T-cell (primary cell): ENCODE measurements around the gene C1orf141. TPM values are rescaled to one million over a fixed set of nuclear protein-coding genes. Genes with fewer than 3 reads are reported as not detected.
"Not testable (repeated sequence)": the region's sequence is repeated elsewhere in the genome, so short reads cannot be mapped to it uniquely, and the experiment has no call there.

Source experiments
- ATAC-seq, 4 experiments: fragments of 200-7000 bp in 3 of 4; fragments of 150-1000 bp in 1 of 4; cut with Tn5 transposase; replicated peaks in 1 of 4; 1 replicate in 3 of 4; 2 replicates in 1 of 4; pipeline ENCODE4 v1.10.0; 2021; ENCODE audit warnings: moderate library complexity in 3 of 4, mild to moderate bottlenecking in 2 of 4, moderate number of reproducible peaks in 1 of 4
- CTCF ChIA-PET, 2 donors: fragments of 300-600 bp; sonication (Branson Sonifier 250); formaldehyde crosslinking; loops; one replicate each; lab custom pipeline; 2022; ENCODE audit warnings: antibody characterized with exemption in 2 of 2; lab: Charles Lee
- POLR2A ChIA-PET, 2 donors: fragments of 300-600 bp; sonication (Branson Sonifier 250); formaldehyde crosslinking; loops; one replicate each; lab custom pipeline; 2022; ENCODE audit warnings: antibody characterized with exemption in 2 of 2; lab: Charles Lee
- DNase-seq, 35 experiments: peaks; one replicate each; pipeline versions ENCODE4 v3.0.0 to v3.0.0-alpha.2; 2013 to 2023
- H3K27ac ChIP-seq: one replicate; pipeline ENCODE4 v1.5.1; 2013; ENCODE audit warnings: low read length
- H3K27me3 ChIP-seq, 2 experiments: replicated peaks in 1 of 2; 1 replicate in 1 of 2; 2 replicates in 1 of 2; pipeline versions ENCODE4 v1.6.1 to v1.7.0; 2013; ENCODE audit warnings: low read length in 1 of 2, mixed read lengths in 1 of 2; ENCODE audit not compliant: control insufficient read depth in 2 of 2, insufficient read depth in 2 of 2; ENCODE audit errors: extremely low read depth in 1 of 2
- H3K36me3 ChIP-seq, 2 donors: 1 replicate in 1 of 2; 2 replicates in 1 of 2; pipeline versions ENCODE4 v1.6.1 to v1.7.0; 2013; ENCODE audit warnings: low read length in 1 of 2; ENCODE audit not compliant: control insufficient read depth in 2 of 2, insufficient read depth in 1 of 2; ENCODE audit errors: extremely low read depth in 1 of 2
- H3K4me1 ChIP-seq, 2 experiments: 1 replicate in 1 of 2; 2 replicates in 1 of 2; pipeline versions ENCODE4 v1.6.1 to v1.7.0; 2013; ENCODE audit warnings: low read length in 2 of 2, mixed read lengths in 1 of 2; ENCODE audit not compliant: insufficient read depth in 2 of 2, control insufficient read depth in 1 of 2; ENCODE audit errors: extremely low read depth in 1 of 2
- H3K4me3 ChIP-seq, 2 donors: 1 replicate in 1 of 2; 2 replicates in 1 of 2; pipeline versions ENCODE4 v1.5.1 to v1.7.0; 2013; ENCODE audit warnings: mild to moderate bottlenecking in 2 of 2, low read length in 1 of 2, moderate library complexity in 1 of 2; ENCODE audit not compliant: control insufficient read depth in 1 of 2; ENCODE audit errors: extremely low read depth in 1 of 2
- H3K9me3 ChIP-seq: 2 replicates; pipeline ENCODE4 v1.7.0; 2013
- H3K27ac Mint-ChIP-seq, 2 donors: one replicate each; pipeline ENCODE4 v1.8.0; 2020 to 2021; ENCODE audit warnings: mild to moderate bottlenecking in 2 of 2, mixed read lengths in 2 of 2
- H3K27me3 Mint-ChIP-seq, 2 donors: one replicate each; pipeline ENCODE4 v1.8.0; 2021 to 2022; ENCODE audit warnings: mixed read lengths in 2 of 2
- H3K36me3 Mint-ChIP-seq: one replicate; pipeline ENCODE4 v1.8.0; 2021; ENCODE audit warnings: mixed read lengths
- H3K4me1 Mint-ChIP-seq, 3 donors: one replicate each; pipeline ENCODE4 v1.8.0; 2020 to 2022; ENCODE audit warnings: mixed read lengths in 3 of 3, mild to moderate bottlenecking in 1 of 3
- H3K4me3 Mint-ChIP-seq, 3 donors: one replicate each; pipeline ENCODE4 v1.8.0; 2020 to 2022; ENCODE audit warnings: mild to moderate bottlenecking in 3 of 3, mixed read lengths in 3 of 3, moderate library complexity in 3 of 3
- H3K9me3 Mint-ChIP-seq, 3 donors: one replicate each; pipeline ENCODE4 v1.8.0; 2020 to 2022; ENCODE audit warnings: mixed read lengths in 3 of 3
- WGBS: methylation state at CpG from one replicate; pipeline ENCODE4 v1.1.5; 2013; ENCODE audit warnings: missing lambda C conversion rate; ENCODE audit not compliant: insufficient coverage; 5-methylcytosine and 5-hydroxymethylcytosine counted together
- total RNA-seq, 35 experiments: library from RNA in 6 of 35; stranded (reverse) in 6 of 35; fragments of 120-200 nt in 1 of 35; gene quantifications; one replicate each; pipeline versions ENCODE4 v1.2.1 to v1.2.4 and lab custom pipeline; 2013 to 2026

C1orf141 gene
- total RNA-seq, 5 donors from 2014 or later (not counting 1 experiment from before 2014, with no cell fraction given) = not detected

GRCh38 chr1:67141832-67142231 lies 7.1 kb upstream of the C1orf141 start:
- H3K36me3 Mint-ChIP-seq, ATAC-seq, DNase-seq, H3K27me3 ChIP-seq, H3K36me3 ChIP-seq, H3K9me3 ChIP-seq, H3K4me3 Mint-ChIP-seq, H3K27ac ChIP-seq, H3K27me3 Mint-ChIP-seq, H3K9me3 Mint-ChIP-seq, H3K4me3 ChIP-seq: not testable (repeated sequence)
- ChIA-PET CTCF (interaction anchor here in 1 of 2 donors (0.6 to 2.1 kb wide), 3 partner anchors 10 to 347 kb away, joined by 3 to 9 read pairs (median 6); no protein-coding TSS in a partner anchor), POLR2A (interaction anchor here in 1 of 2 donors (0.6 kb wide), 1 partner anchor 136 kb away, joined by 5 read pairs; no protein-coding TSS in a partner anchor)
- H3K4me1 Mint-ChIP-seq = peaks cover 40 to 44% (median 42%) of the 10 kb centered on the region in 3 donors
- no CpG with 5 or more reads among the region's 3 CpGs for WGBS
- H3K4me1 ChIP-seq = peaks cover 24 to 26% of the 10 kb centered on the region in 2 experiments
- H3K27ac Mint-ChIP-seq = peak overlapping the region; percentile 5 to 68

GRCh38 chr1:67140460-67140859 lies 5.7 kb upstream of the C1orf141 start:
- ChIA-PET POLR2A (no interaction called here), CTCF (no interaction called here)
- no peaks in the 10 kb centered on the region for H3K9me3 ChIP-seq
- Mint-ChIP-seq H3K4me1 (peaks cover 29 to 34% (median 31%) of the 10 kb centered on the region in 3 donors), H3K27ac (no peak overlapping the region), H3K36me3 (no peaks in the 10 kb centered on the region), H3K4me3 (no peak overlapping the region), H3K9me3 (no peaks in the 10 kb centered on the region), H3K27me3 (no peaks in the 10 kb centered on the region)
- H3K27ac ChIP-seq = no peak overlapping the region
- no peaks in the 10 kb centered on the region for H3K27me3 ChIP-seq
- H3K36me3 ChIP-seq = no peaks in the 10 kb centered on the region
- no peak overlapping the region for H3K4me3 ChIP-seq
- ATAC-seq (no peak), DNase-seq (no peak)
- H3K4me1 ChIP-seq = peaks cover 18 to 26% of the 10 kb centered on the region in 2 experiments
- no CpG with 5 or more reads among the region's 2 CpGs for WGBS

GRCh38 chr1:67138813-67139499 lies 4.2 kb upstream of the C1orf141 start:
- POLR2A ChIA-PET = no interaction called here
- Histone ChIP-seq H3K27me3 (peaks cover 0 to 7% of the 10 kb centered on the region in 2 experiments), H3K4me3 (no peak overlapping the region), H3K4me1 (peaks cover 19 to 24% of the 10 kb centered on the region in 2 experiments), H3K36me3 (no peaks in the 10 kb centered on the region), H3K9me3 (no peaks in the 10 kb centered on the region), H3K27ac (no peak overlapping the region)
- Mint-ChIP-seq H3K9me3 (no peaks in the 10 kb centered on the region), H3K4me3 (no peak overlapping the region), H3K4me1 (peaks cover 30 to 31% (median 30%) of the 10 kb centered on the region in 3 donors), H3K27me3 (peaks cover 0 to 4% of the 10 kb centered on the region in 2 donors), H3K27ac (no peak overlapping the region), H3K36me3 (no peaks in the 10 kb centered on the region)
- 75% methylated on average over 1 of the region's 3 CpGs for WGBS
- no peak for ATAC-seq
- CTCF ChIA-PET = interaction anchor here in 1 of 2 donors (1.0 kb wide), 1 partner anchor 375 kb away, joined by 3 read pairs; no protein-coding TSS in a partner anchor
- no peak for DNase-seq

GRCh38 chr1:67137307-67137753 lies 2.6 kb upstream of the C1orf141 start:
- Histone ChIP-seq H3K27me3 (peaks cover 0 to 7% of the 10 kb centered on the region in 2 experiments), H3K9me3 (no peaks in the 10 kb centered on the region), H3K36me3 (no peaks in the 10 kb centered on the region), H3K4me1 (peaks cover 6 to 14% of the 10 kb centered on the region in 2 experiments), H3K4me3 (no peak overlapping the region), H3K27ac (no peak overlapping the region)
- no peak for DNase-seq
- POLR2A ChIA-PET = no interaction called here
- 88% methylated on average over 4 of the region's 4 CpGs for WGBS
- no peak for ATAC-seq
- Mint-ChIP-seq H3K27me3 (peaks cover 0 to 4% of the 10 kb centered on the region in 2 donors), H3K27ac (no peak overlapping the region), H3K9me3 (no peaks in the 10 kb centered on the region), H3K36me3 (no peaks in the 10 kb centered on the region), H3K4me3 (no peak overlapping the region), H3K4me1 (peaks cover 15 to 17% (median 17%) of the 10 kb centered on the region in 3 donors)
- CTCF ChIA-PET = interaction anchor here (1.0 to 1.4 kb wide), 2 partner anchors 10 to 12 kb away, joined by 4 to 5 read pairs; no protein-coding TSS in a partner anchor

GRCh38 chr1:67135354-67135753 lies 584 bp upstream of the C1orf141 start:
- 70% methylated on average over 2 of the region's 2 CpGs for WGBS
- ATAC-seq (no peak), DNase-seq (no peak)
- peak overlapping the region in 2 of 3 donors; percentile 73 to 80 for H3K4me3 Mint-ChIP-seq
- Histone ChIP-seq H3K27me3 (peaks cover 0 to 7% of the 10 kb centered on the region in 2 experiments), H3K4me1 (peaks cover 0 to 7% of the 10 kb centered on the region in 2 experiments), H3K36me3 (no peaks in the 10 kb centered on the region), H3K4me3 (no peak overlapping the region), H3K9me3 (no peaks in the 10 kb centered on the region), H3K27ac (no peak overlapping the region)
- H3K36me3 Mint-ChIP-seq = no peaks in the 10 kb centered on the region
- no peak overlapping the region for H3K27ac Mint-ChIP-seq
- no peaks in the 10 kb centered on the region for H3K9me3 Mint-ChIP-seq
- peaks cover 8% of the 10 kb centered on the region in 3 donors for H3K4me1 Mint-ChIP-seq
- CTCF ChIA-PET = interaction anchor here in 1 of 2 donors (0.6 to 1.8 kb wide), 3 partner anchors 9 to 91 kb away, joined by 3 to 8 read pairs (median 3); no protein-coding TSS in a partner anchor
- POLR2A ChIA-PET = no interaction called here
- peaks cover 0 to 4% of the 10 kb centered on the region in 2 donors for H3K27me3 Mint-ChIP-seq

- no peak for ATAC-seq
Measured at GRCh38 chr1:67133177-67133576, 1.6 kb downstream of the C1orf141 start.

More at GRCh38 chr1:67133177-67133576, 1.6 kb downstream of the C1orf141 start:
- Mint-ChIP-seq H3K9me3 (no peaks in the 10 kb centered on the region), H3K4me3 (no peak overlapping the region), H3K36me3 (no peaks in the 10 kb centered on the region), H3K4me1 (peaks cover 8% of the 10 kb centered on the region in 3 donors), H3K27ac (no peak overlapping the region), H3K27me3 (peaks cover 0 to 4% of the 10 kb centered on the region in 2 donors)
- ChIA-PET POLR2A (no interaction called here), CTCF (no interaction called here)
- H3K27me3 ChIP-seq = peaks cover 0 to 7% of the 10 kb centered on the region in 2 experiments
- 86% methylated on average over 1 of the region's 2 CpGs for WGBS
- no peaks in the 10 kb centered on the region for H3K9me3 ChIP-seq
- H3K4me3 ChIP-seq = no peak overlapping the region
- peaks cover 0 to 7% of the 10 kb centered on the region in 2 experiments for H3K4me1 ChIP-seq
- no peak for DNase-seq
- no peaks in the 10 kb centered on the region for H3K36me3 ChIP-seq
- H3K27ac ChIP-seq = no peak overlapping the region
